HEK293 (cell line): ENCODE measurements around the gene NUDT22.
A peak's percentile ranks its signal among the peaks of the same experiment; 100 is the strongest.

Experiments used
- EGR2 ChIP-seq: fragments of 450-650 bp; formaldehyde crosslinking; IDR thresholded peaks from 2 replicates; pipeline ENCODE4 v1.5.1; 2016; ENCODE audit warnings: low read depth, missing biosample characterization, missing genetic modification characterization
- KLF1 ChIP-seq: fragments of 450-650 bp; formaldehyde crosslinking; IDR thresholded peaks from 2 replicates; pipeline ENCODE4 v1.5.1; 2016; ENCODE audit warnings: missing biosample characterization, missing genetic modification characterization
- KLF8 ChIP-seq: fragments of 450-650 bp; formaldehyde crosslinking; IDR thresholded peaks from 2 replicates; pipeline ENCODE4 v1.5.1; 2016; ENCODE audit warnings: missing biosample characterization, missing genetic modification characterization
- SP7 ChIP-seq: fragments of 450-650 bp; formaldehyde crosslinking; IDR thresholded peaks from 2 replicates; pipeline ENCODE4 v1.5.1; 2016; ENCODE audit warnings: missing biosample characterization, missing genetic modification characterization
- YY1 ChIP-seq: fragments of 450-650 bp; formaldehyde crosslinking; IDR thresholded peaks from 2 replicates; pipeline ENCODE4 v1.5.1; 2018; ENCODE audit warnings: missing biosample characterization, missing genetic modification characterization
- ZBTB21 ChIP-seq: fragments of 450-650 bp; formaldehyde crosslinking; IDR thresholded peaks from 2 replicates; pipeline ENCODE4 v1.5.1; 2017; ENCODE audit warnings: missing biosample characterization, missing genetic modification characterization
- ZBTB7A ChIP-seq: fragments of 450-650 bp; formaldehyde crosslinking; IDR thresholded peaks from 2 replicates; pipeline ENCODE4 v1.5.1; 2016; ENCODE audit warnings: low read depth, missing biosample characterization, missing genetic modification characterization
- ZFHX2 ChIP-seq: fragments of 450-650 bp; formaldehyde crosslinking; conservative IDR thresholded peaks from 2 replicates; pipeline ENCODE4 v1.5.1; 2016; ENCODE audit warnings: missing biosample characterization, missing genetic modification characterization
- ZFP69B ChIP-seq: fragments of 450-650 bp; formaldehyde crosslinking; IDR thresholded peaks from 2 replicates; pipeline ENCODE4 v1.5.1; 2016; ENCODE audit warnings: missing biosample characterization, missing genetic modification characterization
- ZNF184 ChIP-seq: fragments of 450-650 bp; IDR thresholded peaks from 2 replicates; pipeline ENCODE4 v1.5.1; 2018; ENCODE audit warnings: missing biosample characterization, mild to moderate bottlenecking, missing genetic modification characterization
- ZNF202 ChIP-seq: fragments of 450-650 bp; formaldehyde crosslinking; IDR thresholded peaks from 2 replicates; pipeline ENCODE4 v1.5.1; 2016; ENCODE audit warnings: missing biosample characterization, missing genetic modification characterization, borderline replicate concordance
- ZNF211 ChIP-seq: fragments of 450-650 bp; formaldehyde crosslinking; IDR thresholded peaks from 2 replicates; pipeline ENCODE4 v1.5.1; 2016; ENCODE audit warnings: low read depth, missing biosample characterization, missing genetic modification characterization
- ZNF24 ChIP-seq: fragments of 450-650 bp; formaldehyde crosslinking; IDR thresholded peaks from 2 replicates; pipeline ENCODE4 v1.5.1; 2016; ENCODE audit warnings: missing biosample characterization, missing genetic modification characterization
- ZNF341 ChIP-seq: fragments of 450-650 bp; formaldehyde crosslinking; IDR thresholded peaks from 2 replicates; pipeline ENCODE4; 2016; ENCODE audit warnings: low read depth, missing biosample characterization, missing genetic modification characterization
- ZNF473 ChIP-seq: fragments of 450-650 bp; formaldehyde crosslinking; IDR thresholded peaks from 2 replicates; pipeline ENCODE4 v1.5.1; 2017; ENCODE audit warnings: missing biosample characterization, missing genetic modification characterization
- ZNF510 ChIP-seq: fragments of 450-650 bp; formaldehyde crosslinking; IDR thresholded peaks from 2 replicates; pipeline ENCODE4 v1.5.1; 2018; ENCODE audit warnings: mild to moderate bottlenecking, missing genetic modification characterization, missing biosample characterization; ENCODE audit not compliant: insufficient replicate concordance
- ZNF521 ChIP-seq: fragments of 450-650 bp; formaldehyde crosslinking; IDR thresholded peaks from 2 replicates; pipeline ENCODE4 v1.5.1; 2017; ENCODE audit warnings: missing biosample characterization, mild to moderate bottlenecking, missing genetic modification characterization
- ZNF544 ChIP-seq: fragments of 450-650 bp; formaldehyde crosslinking; IDR thresholded peaks from 2 replicates; pipeline ENCODE4 v1.5.0; 2017; ENCODE audit warnings: missing biosample characterization, missing genetic modification characterization
- ZNF555 ChIP-seq: fragments of 450-650 bp; formaldehyde crosslinking; conservative IDR thresholded peaks from 2 replicates; pipeline ENCODE4 v1.5.1; 2017; ENCODE audit warnings: missing biosample characterization, mild to moderate bottlenecking, missing genetic modification characterization, inconsistent platforms
- ZNF621 ChIP-seq: fragments of 450-650 bp; formaldehyde crosslinking; IDR thresholded peaks from 2 replicates; pipeline ENCODE4 v1.5.1; 2017; ENCODE audit warnings: missing biosample characterization, missing genetic modification characterization
- ZNF654 ChIP-seq: fragments of 450-650 bp; formaldehyde crosslinking; IDR thresholded peaks from 2 replicates; pipeline ENCODE4 v1.5.1; 2016; ENCODE audit warnings: low read depth, missing biosample characterization, missing genetic modification characterization
- ZNF664 ChIP-seq: fragments of 450-650 bp; formaldehyde crosslinking; IDR thresholded peaks from 2 replicates; pipeline ENCODE4 v1.5.1; 2016; ENCODE audit warnings: missing biosample characterization, missing genetic modification characterization
- ZNF837 ChIP-seq: fragments of 450-650 bp; formaldehyde crosslinking; IDR thresholded peaks from 2 replicates; pipeline ENCODE4 v1.5.1; 2016; ENCODE audit warnings: missing biosample characterization, missing genetic modification characterization
- ZXDB ChIP-seq: fragments of 450-650 bp; formaldehyde crosslinking; IDR thresholded peaks from 2 replicates; pipeline ENCODE4 v1.5.1; 2016; ENCODE audit warnings: missing biosample characterization, missing genetic modification characterization
- TF ChIP-seq, protein P1 (sequence below): fragments of 450-650 bp; formaldehyde crosslinking; IDR thresholded peaks from 2 replicates; pipeline ENCODE4 v1.5.1; 2016; ENCODE audit warnings: missing biosample characterization, missing genetic modification characterization, low read depth
- TF ChIP-seq, protein P2 (sequence below): fragments of 450-650 bp; formaldehyde crosslinking; IDR thresholded peaks from 2 replicates; pipeline ENCODE4 v1.5.0; 2017; ENCODE audit warnings: missing biosample characterization, missing genetic modification characterization, borderline replicate concordance
- TF ChIP-seq, protein P3 (sequence below): fragments of 450-650 bp; formaldehyde crosslinking; IDR thresholded peaks from 2 replicates; pipeline ENCODE4 v1.5.1; 2016; ENCODE audit warnings: missing biosample characterization, missing genetic modification characterization
- TF ChIP-seq, protein P4 (sequence below): fragments of 450-650 bp; formaldehyde crosslinking; IDR thresholded peaks from 2 replicates; pipeline ENCODE4 v1.5.1; 2017; ENCODE audit warnings: missing biosample characterization, missing genetic modification characterization
- TF ChIP-seq, protein P5 (sequence below): fragments of 450-650 bp; formaldehyde crosslinking; conservative IDR thresholded peaks from 2 replicates; pipeline ENCODE4 v1.5.1; 2016; ENCODE audit warnings: low read depth, missing biosample characterization, missing genetic modification characterization

NUDT22 gene

DNA sequence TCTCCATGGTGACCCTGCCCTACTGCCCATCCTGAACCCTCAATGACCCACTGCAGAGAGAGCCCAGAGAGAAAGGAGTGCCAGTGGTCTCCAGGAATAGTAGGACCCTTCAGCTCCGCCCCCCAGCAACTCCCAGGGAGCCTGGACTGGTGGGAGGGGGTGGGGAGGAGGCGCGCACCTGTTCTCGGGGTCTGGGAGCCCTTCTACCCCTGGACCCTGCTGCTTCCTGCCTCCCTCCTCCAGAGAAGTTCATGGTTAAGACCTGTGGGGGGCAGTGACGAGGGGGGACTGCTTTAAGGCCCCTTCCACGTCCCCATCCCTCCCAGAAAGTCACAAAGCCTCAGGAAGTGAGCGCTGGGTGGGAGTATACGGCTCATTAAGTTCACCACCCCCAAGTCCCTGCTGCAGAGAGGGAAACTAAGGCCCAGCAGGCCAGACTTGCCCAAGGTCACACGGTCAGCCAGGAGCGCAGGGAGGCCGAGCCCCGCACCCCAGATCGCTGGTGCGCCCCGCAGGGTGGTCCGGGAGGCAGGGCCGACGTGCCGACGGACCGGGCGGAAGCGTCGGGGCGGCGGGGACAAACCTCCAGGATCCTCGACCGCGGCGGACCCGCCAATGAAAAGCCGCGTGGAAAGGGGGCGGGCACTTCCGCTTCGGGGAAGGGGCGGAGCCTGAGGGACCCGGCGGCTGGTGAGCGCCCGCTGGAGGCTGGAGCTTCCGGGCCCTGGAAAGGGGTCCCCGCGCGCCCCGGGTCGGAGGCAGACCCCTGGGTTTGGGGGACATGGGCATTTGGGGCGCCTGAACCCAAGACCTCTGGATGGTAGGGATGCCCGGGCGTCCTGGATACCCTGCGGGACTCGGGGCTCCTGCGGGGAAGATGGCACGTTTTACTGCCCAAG is at the start of gene NUDT22, which contains the start of gene TRPT1 (continued):
- TF ChIP-seq ZNF544 (tag by site-specific recombination) (no peak), ZNF521 (tag by site-specific recombination) (no peak), EGR2 (no peak), ZNF184 (no peak), ZBTB7A (tag by site-specific recombination) (0 out of 2 replicates have a peak, but pooled peaks have one; percentile 36), ZFHX2 (tag by site-specific recombination) (peak; percentile 54; the same call in 1 of the 2 replicates), ZNF837 (tag by site-specific recombination) (no peak), ZNF664 (tag by site-specific recombination) (no peak), ZNF24 (no peak), ZNF654 (tag by site-specific recombination) (no peak), KLF1 (tag by site-specific recombination) (no peak), SP7 (tag by site-specific recombination) (no peak), ZNF473 (tag by site-specific recombination) (no peak), ZNF211 (tag by site-specific recombination) (no peak), ZFP69B (tag by site-specific recombination) (no peak), YY1 (no peak), ZBTB21 (tag by site-specific recombination) (no peak), KLF8 (tag by site-specific recombination) (0 out of 2 replicates have a peak, but pooled peaks have one; percentile 24), ZNF510 (no peak), ZNF202 (tag by site-specific recombination) (no peak), ZNF621 (tag by site-specific recombination) (no peak), ZNF555 (no peak), ZXDB (tag by site-specific recombination) (peak; percentile 73), ZNF341 (no peak; the same call in 1 of the 2 replicates)
- TF ChIP-seq, protein P1, sequence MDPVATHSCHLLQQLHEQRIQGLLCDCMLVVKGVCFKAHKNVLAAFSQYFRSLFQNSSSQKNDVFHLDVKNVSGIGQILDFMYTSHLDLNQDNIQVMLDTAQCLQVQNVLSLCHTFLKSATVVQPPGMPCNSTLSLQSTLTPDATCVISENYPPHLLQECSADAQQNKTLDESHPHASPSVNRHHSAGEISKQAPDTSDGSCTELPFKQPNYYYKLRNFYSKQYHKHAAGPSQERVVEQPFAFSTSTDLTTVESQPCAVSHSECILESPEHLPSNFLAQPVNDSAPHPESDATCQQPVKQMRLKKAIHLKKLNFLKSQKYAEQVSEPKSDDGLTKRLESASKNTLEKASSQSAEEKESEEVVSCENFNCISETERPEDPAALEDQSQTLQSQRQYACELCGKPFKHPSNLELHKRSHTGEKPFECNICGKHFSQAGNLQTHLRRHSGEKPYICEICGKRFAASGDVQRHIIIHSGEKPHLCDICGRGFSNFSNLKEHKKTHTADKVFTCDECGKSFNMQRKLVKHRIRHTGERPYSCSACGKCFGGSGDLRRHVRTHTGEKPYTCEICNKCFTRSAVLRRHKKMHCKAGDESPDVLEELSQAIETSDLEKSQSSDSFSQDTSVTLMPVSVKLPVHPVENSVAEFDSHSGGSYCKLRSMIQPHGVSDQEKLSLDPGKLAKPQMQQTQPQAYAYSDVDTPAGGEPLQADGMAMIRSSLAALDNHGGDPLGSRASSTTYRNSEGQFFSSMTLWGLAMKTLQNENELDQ: no peak
- TF ChIP-seq, protein P2, sequence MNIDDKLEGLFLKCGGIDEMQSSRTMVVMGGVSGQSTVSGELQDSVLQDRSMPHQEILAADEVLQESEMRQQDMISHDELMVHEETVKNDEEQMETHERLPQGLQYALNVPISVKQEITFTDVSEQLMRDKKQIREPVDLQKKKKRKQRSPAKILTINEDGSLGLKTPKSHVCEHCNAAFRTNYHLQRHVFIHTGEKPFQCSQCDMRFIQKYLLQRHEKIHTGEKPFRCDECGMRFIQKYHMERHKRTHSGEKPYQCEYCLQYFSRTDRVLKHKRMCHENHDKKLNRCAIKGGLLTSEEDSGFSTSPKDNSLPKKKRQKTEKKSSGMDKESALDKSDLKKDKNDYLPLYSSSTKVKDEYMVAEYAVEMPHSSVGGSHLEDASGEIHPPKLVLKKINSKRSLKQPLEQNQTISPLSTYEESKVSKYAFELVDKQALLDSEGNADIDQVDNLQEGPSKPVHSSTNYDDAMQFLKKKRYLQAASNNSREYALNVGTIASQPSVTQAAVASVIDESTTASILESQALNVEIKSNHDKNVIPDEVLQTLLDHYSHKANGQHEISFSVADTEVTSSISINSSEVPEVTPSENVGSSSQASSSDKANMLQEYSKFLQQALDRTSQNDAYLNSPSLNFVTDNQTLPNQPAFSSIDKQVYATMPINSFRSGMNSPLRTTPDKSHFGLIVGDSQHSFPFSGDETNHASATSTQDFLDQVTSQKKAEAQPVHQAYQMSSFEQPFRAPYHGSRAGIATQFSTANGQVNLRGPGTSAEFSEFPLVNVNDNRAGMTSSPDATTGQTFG: no peak
- TF ChIP-seq, protein P3, sequence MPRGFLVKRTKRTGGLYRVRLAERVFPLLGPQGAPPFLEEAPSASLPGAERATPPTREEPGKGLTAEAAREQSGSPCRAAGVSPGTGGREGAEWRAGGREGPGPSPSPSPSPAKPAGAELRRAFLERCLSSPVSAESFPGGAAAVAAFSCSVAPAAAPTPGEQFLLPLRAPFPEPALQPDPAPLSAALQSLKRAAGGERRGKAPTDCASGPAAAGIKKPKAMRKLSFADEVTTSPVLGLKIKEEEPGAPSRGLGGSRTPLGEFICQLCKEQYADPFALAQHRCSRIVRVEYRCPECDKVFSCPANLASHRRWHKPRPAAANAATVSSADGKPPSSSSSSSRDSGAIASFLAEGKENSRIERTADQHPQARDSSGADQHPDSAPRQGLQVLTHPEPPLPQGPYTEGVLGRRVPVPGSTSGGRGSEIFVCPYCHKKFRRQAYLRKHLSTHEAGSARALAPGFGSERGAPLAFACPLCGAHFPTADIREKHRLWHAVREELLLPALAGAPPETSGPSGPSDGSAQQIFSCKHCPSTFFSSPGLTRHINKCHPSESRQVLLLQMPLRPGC (tag by site-specific recombination): no peak
- TF ChIP-seq, protein P4, sequence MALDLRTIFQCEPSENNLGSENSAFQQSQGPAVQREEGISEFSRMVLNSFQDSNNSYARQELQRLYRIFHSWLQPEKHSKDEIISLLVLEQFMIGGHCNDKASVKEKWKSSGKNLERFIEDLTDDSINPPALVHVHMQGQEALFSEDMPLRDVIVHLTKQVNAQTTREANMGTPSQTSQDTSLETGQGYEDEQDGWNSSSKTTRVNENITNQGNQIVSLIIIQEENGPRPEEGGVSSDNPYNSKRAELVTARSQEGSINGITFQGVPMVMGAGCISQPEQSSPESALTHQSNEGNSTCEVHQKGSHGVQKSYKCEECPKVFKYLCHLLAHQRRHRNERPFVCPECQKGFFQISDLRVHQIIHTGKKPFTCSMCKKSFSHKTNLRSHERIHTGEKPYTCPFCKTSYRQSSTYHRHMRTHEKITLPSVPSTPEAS: no peak
- TF ChIP-seq, protein P5, sequence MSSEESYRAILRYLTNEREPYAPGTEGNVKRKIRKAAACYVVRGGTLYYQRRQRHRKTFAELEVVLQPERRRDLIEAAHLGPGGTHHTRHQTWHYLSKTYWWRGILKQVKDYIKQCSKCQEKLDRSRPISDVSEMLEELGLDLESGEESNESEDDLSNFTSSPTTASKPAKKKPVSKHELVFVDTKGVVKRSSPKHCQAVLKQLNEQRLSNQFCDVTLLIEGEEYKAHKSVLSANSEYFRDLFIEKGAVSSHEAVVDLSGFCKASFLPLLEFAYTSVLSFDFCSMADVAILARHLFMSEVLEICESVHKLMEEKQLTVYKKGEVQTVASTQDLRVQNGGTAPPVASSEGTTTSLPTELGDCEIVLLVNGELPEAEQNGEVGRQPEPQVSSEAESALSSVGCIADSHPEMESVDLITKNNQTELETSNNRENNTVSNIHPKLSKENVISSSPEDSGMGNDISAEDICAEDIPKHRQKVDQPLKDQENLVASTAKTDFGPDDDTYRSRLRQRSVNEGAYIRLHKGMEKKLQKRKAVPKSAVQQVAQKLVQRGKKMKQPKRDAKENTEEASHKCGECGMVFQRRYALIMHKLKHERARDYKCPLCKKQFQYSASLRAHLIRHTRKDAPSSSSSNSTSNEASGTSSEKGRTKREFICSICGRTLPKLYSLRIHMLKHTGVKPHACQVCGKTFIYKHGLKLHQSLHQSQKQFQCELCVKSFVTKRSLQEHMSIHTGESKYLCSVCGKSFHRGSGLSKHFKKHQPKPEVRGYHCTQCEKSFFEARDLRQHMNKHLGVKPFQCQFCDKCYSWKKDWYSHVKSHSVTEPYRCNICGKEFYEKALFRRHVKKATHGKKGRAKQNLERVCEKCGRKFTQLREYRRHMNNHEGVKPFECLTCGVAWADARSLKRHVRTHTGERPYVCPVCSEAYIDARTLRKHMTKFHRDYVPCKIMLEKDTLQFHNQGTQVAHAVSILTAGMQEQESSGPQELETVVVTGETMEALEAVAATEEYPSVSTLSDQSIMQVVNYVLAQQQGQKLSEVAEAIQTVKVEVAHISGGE (tag by site-specific recombination): peak; percentile 94
